ENCODE data around the gene DIAPH3. TPM values are rescaled to one million over a fixed set of nuclear protein-coding genes. Genes with fewer than 3 reads are reported as not detected.

The DIAPH3 gene
- total RNA-seq, 2 donors from 2014 or later: 23.6 to 25.7 TPM

DNA sequence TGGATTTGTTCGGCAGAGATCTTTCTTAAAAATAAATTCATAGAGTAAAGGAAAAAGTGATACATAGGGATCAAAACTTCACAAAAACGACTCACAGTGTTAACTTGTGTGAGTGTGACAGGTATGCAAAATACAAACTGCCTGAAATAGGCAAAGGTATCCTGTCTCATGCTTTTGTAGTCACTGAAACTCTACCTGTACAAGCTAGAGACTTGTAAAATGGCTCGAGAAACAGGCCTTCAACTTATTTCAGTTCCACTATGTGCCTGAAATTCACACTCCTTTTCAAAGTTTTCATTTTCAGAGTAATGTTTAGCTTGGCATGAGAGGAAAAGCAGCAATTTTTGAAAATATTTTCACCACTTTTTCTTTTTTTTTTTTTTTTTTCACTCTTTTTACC is 290.4 kb downstream of the DIAPH3 start:
- Mint-ChIP-seq H3K4me1 (peaks cover 2% of the 10 kb centered on the region), H3K27ac (no peak overlapping the region), H3K9me3 (no peaks in the 10 kb centered on the region), H3K36me3 (ENCODE audit: low read depth) (peaks cover 2% of the 10 kb centered on the region), H3K27me3 (ENCODE audit: insufficient read depth) (no peaks in the 10 kb centered on the region), H3K4me3 (no peak overlapping the region)
- DNase-seq: no peak
- H3K27me3 ChIP-seq (ENCODE audit: control insufficient read depth, insufficient read depth, low read length, poor library complexity, severe bottlenecking): no peaks in the 10 kb centered on the region
- H3K9ac ChIP-seq (ENCODE audit: extremely low read depth, low read length, poor library complexity, severe bottlenecking): no peak overlapping the region
- TF ChIP-seq, protein P1, sequence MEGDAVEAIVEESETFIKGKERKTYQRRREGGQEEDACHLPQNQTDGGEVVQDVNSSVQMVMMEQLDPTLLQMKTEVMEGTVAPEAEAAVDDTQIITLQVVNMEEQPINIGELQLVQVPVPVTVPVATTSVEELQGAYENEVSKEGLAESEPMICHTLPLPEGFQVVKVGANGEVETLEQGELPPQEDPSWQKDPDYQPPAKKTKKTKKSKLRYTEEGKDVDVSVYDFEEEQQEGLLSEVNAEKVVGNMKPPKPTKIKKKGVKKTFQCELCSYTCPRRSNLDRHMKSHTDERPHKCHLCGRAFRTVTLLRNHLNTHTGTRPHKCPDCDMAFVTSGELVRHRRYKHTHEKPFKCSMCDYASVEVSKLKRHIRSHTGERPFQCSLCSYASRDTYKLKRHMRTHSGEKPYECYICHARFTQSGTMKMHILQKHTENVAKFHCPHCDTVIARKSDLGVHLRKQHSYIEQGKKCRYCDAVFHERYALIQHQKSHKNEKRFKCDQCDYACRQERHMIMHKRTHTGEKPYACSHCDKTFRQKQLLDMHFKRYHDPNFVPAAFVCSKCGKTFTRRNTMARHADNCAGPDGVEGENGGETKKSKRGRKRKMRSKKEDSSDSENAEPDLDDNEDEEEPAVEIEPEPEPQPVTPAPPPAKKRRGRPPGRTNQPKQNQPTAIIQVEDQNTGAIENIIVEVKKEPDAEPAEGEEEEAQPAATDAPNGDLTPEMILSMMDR (conservative IDR thresholded peaks at IDR 0.05): no peak
- H3K4me1 ChIP-seq (ENCODE audit: control insufficient read depth, insufficient read depth, low read length): no peaks in the 10 kb centered on the region
- H3K4me3 ChIP-seq (ENCODE audit: low read length): no peak overlapping the region
- 92 to 94% methylated on average over 2 to 3 of the region's 3 CpGs for WGBS, 2 experiments (ENCODE audit: insufficient coverage in 1 of 2, insufficient read length in 1 of 2)
- no peak overlapping the region for H3K27ac ChIP-seq (ENCODE audit: low read depth, low read length)
- no peaks in the 10 kb centered on the region for H3K9me3 ChIP-seq (ENCODE audit: control insufficient read depth, low read length)
- H3K36me3 ChIP-seq (ENCODE audit: control insufficient read depth, insufficient read depth, low read length): peaks cover 82% of the 10 kb centered on the region

DNA sequence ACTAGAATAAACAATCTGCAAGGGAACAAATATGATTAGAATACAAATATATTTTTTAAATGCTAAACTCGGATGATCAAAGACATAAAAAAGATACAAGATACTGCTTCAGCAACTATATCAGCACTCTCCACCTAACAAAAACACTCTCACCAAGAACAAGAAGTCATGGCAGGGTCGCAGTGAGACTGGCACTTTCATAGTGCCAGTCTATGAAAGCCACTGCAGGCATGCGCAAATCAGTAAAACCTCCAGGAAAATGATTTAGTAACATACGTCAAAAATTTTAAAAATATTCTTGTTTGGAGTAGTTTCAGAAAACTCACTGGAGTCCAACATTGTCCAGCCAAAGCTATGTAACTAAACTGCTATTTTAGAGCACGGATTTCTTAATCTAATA is 295.9 kb downstream of the DIAPH3 start:
- no peak overlapping the region for H3K27ac ChIP-seq (ENCODE audit: low read depth, low read length)
- DNase-seq: no peak
- no peaks in the 10 kb centered on the region for H3K9me3 ChIP-seq (ENCODE audit: control insufficient read depth, low read length)
- Mint-ChIP-seq H3K9me3 (no peaks in the 10 kb centered on the region), H3K36me3 (ENCODE audit: low read depth) (peaks cover 2% of the 10 kb centered on the region), H3K4me1 (peaks cover 2% of the 10 kb centered on the region), H3K27me3 (ENCODE audit: insufficient read depth) (no peaks in the 10 kb centered on the region), H3K4me3 (no peak overlapping the region), H3K27ac (no peak overlapping the region)
- H3K36me3 ChIP-seq (ENCODE audit: control insufficient read depth, insufficient read depth, low read length): peaks cover 58% of the 10 kb centered on the region
- TF ChIP-seq, protein P1 (conservative IDR thresholded peaks at IDR 0.05): no peak
- peaks cover 4% of the 10 kb centered on the region for H3K4me1 ChIP-seq (ENCODE audit: control insufficient read depth, insufficient read depth, low read length)
- 94 to 100% methylated on average over 2 to 5 of the region's 5 CpGs for WGBS, 2 experiments (ENCODE audit: insufficient coverage in 1 of 2, insufficient read length in 1 of 2)
- no peak overlapping the region for H3K4me3 ChIP-seq (ENCODE audit: low read length)
- no peak overlapping the region for H3K9ac ChIP-seq (ENCODE audit: extremely low read depth, low read length, poor library complexity, severe bottlenecking)
- no peaks in the 10 kb centered on the region for H3K27me3 ChIP-seq (ENCODE audit: control insufficient read depth, insufficient read depth, low read length, poor library complexity, severe bottlenecking)

DNA sequence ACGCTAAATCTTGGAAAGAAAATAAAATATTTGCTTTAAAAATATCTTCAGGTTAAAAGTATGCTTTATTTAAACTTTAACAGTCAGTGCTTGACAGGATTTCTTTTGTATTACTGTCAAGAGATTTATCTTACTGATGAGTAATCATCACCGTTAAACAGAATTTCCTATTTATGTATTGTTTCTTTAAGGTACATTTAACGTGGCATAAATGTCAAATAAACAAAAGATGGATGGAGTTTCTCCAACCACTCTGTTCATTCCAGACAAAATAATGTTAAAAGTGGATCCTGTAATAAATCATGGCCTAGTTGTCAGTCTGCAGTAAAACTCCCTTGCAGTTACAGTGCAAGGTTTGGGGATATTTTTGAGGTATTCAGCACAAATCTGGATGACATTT is 298.3 kb downstream of the DIAPH3 start:
- Mint-ChIP-seq H3K4me1 (peaks cover 7% of the 10 kb centered on the region), H3K4me3 (no peak overlapping the region), H3K9me3 (no peaks in the 10 kb centered on the region), H3K36me3 (ENCODE audit: low read depth) (no peaks in the 10 kb centered on the region), H3K27ac (no peak overlapping the region), H3K27me3 (ENCODE audit: insufficient read depth) (no peaks in the 10 kb centered on the region)
- WGBS, 2 experiments (ENCODE audit: insufficient coverage in 1 of 2, insufficient read length in 1 of 2): 56 to 100% methylated on average over 1 to 3 of the region's 3 CpGs
- Histone ChIP-seq H3K9me3 (ENCODE audit: control insufficient read depth, low read length) (no peaks in the 10 kb centered on the region), H3K36me3 (ENCODE audit: control insufficient read depth, insufficient read depth, low read length) (peaks cover 63% of the 10 kb centered on the region), H3K9ac (ENCODE audit: extremely low read depth, low read length, poor library complexity, severe bottlenecking) (no peak overlapping the region), H3K27me3 (ENCODE audit: control insufficient read depth, insufficient read depth, low read length, poor library complexity, severe bottlenecking) (no peaks in the 10 kb centered on the region), H3K4me3 (ENCODE audit: low read length) (no peak overlapping the region), H3K27ac (ENCODE audit: low read depth, low read length) (no peak overlapping the region), H3K4me1 (ENCODE audit: control insufficient read depth, insufficient read depth, low read length) (peaks cover 4% of the 10 kb centered on the region)
- no peak for DNase-seq
- TF ChIP-seq, protein P1 (conservative IDR thresholded peaks at IDR 0.05): no peak

Measured in endodermal cell (in vitro differentiated cells).